ENCODE measurements around the gene SREBF2. TPM values are rescaled to one million over a fixed set of nuclear protein-coding genes. Genes with fewer than 3 reads are reported as not detected.
A peak's percentile ranks its signal among the peaks of the same experiment; 100 is the strongest.

Gene SREBF2
- total and polyA plus RNA-seq, 2 of the 13 experiments (the other 11 are each of a cell fraction or from before 2014, with no cell fraction given) = 53.8 to 72.6 TPM

- TF ChIP-seq ELF3 (CRISPR knock-in tag; IDR thresholded peaks at IDR 0.05) (peak; percentile 37; the same call in 1 of the 2 replicates), SIX4 (CRISPR knock-in tag; IDR thresholded peaks at IDR 0.05) (no peak), TOE1 (CRISPR knock-in tag; IDR thresholded peaks at IDR 0.05) (no peak), NR2F2 (IDR thresholded peaks at IDR 0.05; ENCODE audit: borderline replicate concordance, low read depth) (no peak), ZNF337 (CRISPR knock-in tag; IDR thresholded peaks at IDR 0.05; ENCODE audit: borderline replicate concordance, low read depth) (no peak), RAD51 (IDR thresholded peaks at IDR 0.05; ENCODE audit: borderline replicate concordance) (no peak), ZGPAT (CRISPR knock-in tag; IDR thresholded peaks at IDR 0.05) (no peak), TBP (CRISPR knock-in tag; IDR thresholded peaks at IDR 0.05) (no peak), RARA (CRISPR knock-in tag; IDR thresholded peaks at IDR 0.05) (peak; percentile 80), ZBTB44 (CRISPR knock-in tag; IDR thresholded peaks at IDR 0.05) (no peak), ZFX (CRISPR knock-in tag; IDR thresholded peaks at IDR 0.05; ENCODE audit: low read depth) (peak; percentile 78), MED1 (CRISPR knock-in tag; IDR thresholded peaks at IDR 0.05) (peak; percentile 32; the same call in 1 of the 2 replicates), TEAD2 (CRISPR knock-in tag; IDR thresholded peaks at IDR 0.05) (no peak), ELF1 (CRISPR knock-in tag; IDR thresholded peaks at IDR 0.05) (peak; percentile 47), WIZ (CRISPR knock-in tag; IDR thresholded peaks at IDR 0.05) (no peak)
- TF ChIP-seq, protein P1, sequence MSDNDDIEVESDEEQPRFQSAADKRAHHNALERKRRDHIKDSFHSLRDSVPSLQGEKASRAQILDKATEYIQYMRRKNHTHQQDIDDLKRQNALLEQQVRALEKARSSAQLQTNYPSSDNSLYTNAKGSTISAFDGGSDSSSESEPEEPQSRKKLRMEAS (IDR thresholded peaks at IDR 0.05) = no peak
- TF ChIP-seq, protein P2, sequence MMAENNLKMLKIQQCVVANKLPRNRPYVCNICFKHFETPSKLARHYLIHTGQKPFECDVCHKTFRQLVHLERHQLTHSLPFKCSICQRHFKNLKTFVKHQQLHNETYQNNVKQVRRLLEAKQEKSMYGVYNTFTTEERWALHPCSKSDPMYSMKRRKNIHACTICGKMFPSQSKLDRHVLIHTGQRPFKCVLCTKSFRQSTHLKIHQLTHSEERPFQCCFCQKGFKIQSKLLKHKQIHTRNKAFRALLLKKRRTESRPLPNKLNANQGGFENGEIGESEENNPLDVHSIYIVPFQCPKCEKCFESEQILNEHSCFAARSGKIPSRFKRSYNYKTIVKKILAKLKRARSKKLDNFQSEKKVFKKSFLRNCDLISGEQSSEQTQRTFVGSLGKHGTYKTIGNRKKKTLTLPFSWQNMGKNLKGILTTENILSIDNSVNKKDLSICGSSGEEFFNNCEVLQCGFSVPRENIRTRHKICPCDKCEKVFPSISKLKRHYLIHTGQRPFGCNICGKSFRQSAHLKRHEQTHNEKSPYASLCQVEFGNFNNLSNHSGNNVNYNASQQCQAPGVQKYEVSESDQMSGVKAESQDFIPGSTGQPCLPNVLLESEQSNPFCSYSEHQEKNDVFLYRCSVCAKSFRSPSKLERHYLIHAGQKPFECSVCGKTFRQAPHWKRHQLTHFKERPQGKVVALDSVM (CRISPR knock-in tag; IDR thresholded peaks at IDR 0.05) = 0 out of 2 replicates have a peak, but pooled peaks have one; percentile 28
- TF ChIP-seq, protein P3, sequence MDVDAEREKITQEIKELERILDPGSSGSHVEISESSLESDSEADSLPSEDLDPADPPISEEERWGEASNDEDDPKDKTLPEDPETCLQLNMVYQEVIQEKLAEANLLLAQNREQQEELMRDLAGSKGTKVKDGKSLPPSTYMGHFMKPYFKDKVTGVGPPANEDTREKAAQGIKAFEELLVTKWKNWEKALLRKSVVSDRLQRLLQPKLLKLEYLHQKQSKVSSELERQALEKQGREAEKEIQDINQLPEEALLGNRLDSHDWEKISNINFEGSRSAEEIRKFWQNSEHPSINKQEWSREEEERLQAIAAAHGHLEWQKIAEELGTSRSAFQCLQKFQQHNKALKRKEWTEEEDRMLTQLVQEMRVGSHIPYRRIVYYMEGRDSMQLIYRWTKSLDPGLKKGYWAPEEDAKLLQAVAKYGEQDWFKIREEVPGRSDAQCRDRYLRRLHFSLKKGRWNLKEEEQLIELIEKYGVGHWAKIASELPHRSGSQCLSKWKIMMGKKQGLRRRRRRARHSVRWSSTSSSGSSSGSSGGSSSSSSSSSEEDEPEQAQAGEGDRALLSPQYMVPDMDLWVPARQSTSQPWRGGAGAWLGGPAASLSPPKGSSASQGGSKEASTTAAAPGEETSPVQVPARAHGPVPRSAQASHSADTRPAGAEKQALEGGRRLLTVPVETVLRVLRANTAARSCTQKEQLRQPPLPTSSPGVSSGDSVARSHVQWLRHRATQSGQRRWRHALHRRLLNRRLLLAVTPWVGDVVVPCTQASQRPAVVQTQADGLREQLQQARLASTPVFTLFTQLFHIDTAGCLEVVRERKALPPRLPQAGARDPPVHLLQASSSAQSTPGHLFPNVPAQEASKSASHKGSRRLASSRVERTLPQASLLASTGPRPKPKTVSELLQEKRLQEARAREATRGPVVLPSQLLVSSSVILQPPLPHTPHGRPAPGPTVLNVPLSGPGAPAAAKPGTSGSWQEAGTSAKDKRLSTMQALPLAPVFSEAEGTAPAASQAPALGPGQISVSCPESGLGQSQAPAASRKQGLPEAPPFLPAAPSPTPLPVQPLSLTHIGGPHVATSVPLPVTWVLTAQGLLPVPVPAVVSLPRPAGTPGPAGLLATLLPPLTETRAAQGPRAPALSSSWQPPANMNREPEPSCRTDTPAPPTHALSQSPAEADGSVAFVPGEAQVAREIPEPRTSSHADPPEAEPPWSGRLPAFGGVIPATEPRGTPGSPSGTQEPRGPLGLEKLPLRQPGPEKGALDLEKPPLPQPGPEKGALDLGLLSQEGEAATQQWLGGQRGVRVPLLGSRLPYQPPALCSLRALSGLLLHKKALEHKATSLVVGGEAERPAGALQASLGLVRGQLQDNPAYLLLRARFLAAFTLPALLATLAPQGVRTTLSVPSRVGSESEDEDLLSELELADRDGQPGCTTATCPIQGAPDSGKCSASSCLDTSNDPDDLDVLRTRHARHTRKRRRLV (CRISPR knock-in tag; IDR thresholded peaks at IDR 0.05) = no peak
- TF ChIP-seq, protein P4, sequence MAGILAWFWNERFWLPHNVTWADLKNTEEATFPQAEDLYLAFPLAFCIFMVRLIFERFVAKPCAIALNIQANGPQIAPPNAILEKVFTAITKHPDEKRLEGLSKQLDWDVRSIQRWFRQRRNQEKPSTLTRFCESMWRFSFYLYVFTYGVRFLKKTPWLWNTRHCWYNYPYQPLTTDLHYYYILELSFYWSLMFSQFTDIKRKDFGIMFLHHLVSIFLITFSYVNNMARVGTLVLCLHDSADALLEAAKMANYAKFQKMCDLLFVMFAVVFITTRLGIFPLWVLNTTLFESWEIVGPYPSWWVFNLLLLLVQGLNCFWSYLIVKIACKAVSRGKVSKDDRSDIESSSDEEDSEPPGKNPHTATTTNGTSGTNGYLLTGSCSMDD (CRISPR knock-in tag; IDR thresholded peaks at IDR 0.05) = no peak
- TF ChIP-seq, protein P5, sequence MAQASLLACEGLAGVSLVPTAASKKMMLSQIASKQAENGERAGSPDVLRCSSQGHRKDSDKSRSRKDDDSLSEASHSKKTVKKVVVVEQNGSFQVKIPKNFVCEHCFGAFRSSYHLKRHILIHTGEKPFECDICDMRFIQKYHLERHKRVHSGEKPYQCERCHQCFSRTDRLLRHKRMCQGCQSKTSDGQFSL (CRISPR knock-in tag; IDR thresholded peaks at IDR 0.05) = no peak
Measured at GRCh38 chr22:41927813-41928212, 94.9 kb downstream of the SREBF2 start (continued).

Measured in HepG2 (cell line).